ENCODE results near the gene PTBP2. TPM values are rescaled to one million over a fixed set of nuclear protein-coding genes. Genes with fewer than 3 reads are reported as not detected.
A peak's percentile ranks its signal among the peaks of the same experiment; 100 is the strongest.

The PTBP2 gene, protein sequence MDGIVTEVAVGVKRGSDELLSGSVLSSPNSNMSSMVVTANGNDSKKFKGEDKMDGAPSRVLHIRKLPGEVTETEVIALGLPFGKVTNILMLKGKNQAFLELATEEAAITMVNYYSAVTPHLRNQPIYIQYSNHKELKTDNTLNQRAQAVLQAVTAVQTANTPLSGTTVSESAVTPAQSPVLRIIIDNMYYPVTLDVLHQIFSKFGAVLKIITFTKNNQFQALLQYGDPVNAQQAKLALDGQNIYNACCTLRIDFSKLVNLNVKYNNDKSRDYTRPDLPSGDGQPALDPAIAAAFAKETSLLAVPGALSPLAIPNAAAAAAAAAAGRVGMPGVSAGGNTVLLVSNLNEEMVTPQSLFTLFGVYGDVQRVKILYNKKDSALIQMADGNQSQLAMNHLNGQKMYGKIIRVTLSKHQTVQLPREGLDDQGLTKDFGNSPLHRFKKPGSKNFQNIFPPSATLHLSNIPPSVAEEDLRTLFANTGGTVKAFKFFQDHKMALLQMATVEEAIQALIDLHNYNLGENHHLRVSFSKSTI
- total RNA-seq (2014; rRNA removed; shearing (Covaris generic)) (36.1 and 36.9 TPM in 2 replicates), total RNA-seq (2022) (46.0 and 54.2 TPM in 2 replicates), Bru-seq, nascent RNA (percentile 96 among the genes with signal in this experiment), BruChase-seq, experiment 1, labeled RNA remaining after a 6-hour chase (percentile 93 among the genes with signal in this experiment), BruChase-seq, experiment 2, labeled RNA remaining after a 2-hour chase (percentile 92 among the genes with signal in this experiment)
- long read RNA-seq, full-length matches to known transcripts: 12 of 25 reads
- long read RNA-seq, partial matches to known transcripts: 1 of 25 reads
- long read RNA-seq, other reads (novel, unspliced or antisense): 12 of 25 reads

DNA sequence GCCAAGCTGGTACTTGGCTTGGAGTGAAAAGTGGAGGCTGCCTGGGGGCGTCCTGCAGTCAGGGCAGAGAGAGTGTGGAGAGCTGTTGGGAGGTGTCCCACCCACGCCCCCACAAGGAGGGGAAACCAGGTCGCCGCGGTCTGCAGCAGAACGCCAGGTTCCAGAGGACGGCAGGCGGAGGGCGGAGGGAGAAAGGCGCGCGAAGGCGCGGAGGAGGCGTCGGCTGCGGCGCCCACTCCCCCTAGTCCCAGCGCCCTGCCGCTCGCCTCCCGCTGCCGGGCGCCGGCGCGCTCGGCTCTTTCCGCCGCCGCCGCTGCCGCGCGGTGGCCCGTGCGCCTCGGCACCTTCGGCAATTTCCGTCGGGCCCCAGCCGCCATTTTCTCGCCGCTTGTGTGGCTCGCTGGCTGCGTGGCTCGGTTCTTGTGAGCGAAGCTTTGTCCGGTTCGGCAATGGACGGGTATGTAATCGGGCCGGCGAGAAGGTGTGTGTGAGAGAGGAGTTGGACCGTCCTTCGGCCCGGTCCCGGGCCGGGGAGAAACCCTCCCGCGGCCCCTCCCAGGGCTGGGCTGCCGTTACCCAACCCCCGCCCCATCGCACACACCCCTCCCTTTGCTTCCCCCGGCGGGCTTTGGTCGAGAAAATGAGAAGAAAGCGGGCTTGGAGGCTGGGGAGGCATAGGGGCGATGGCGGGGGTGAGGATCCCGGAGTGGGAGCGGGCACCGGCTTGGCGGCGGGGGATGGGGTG lies at the start of gene PTBP2:
Gene PTBP2, plus strand, starts transcription at position 369 of the 745 bp plus-strand sequence. Its CDS starts 81 bp downstream, at position 450.
- Histone ChIP-seq H3K4me3 (ENCODE audit: low read depth, low read length, poor library complexity, severe bottlenecking) (peak within 1 kb of the TSS; percentile 82), H3K9me2 (ENCODE audit: insufficient read depth, low read length) (no peaks in the 10 kb centered on the region), H4K20me1 (ENCODE audit: insufficient read depth, low read length) (peaks cover 5% of the 10 kb centered on the region; the same call in 1 of the 2 replicates), H3K4me2 (ENCODE audit: low read length) (peak within 1 kb of the TSS; percentile 97), H2AFZ (ENCODE audit: low read length) (peak within 1 kb of the TSS; percentile 96), H3K79me2 (ENCODE audit: insufficient read depth, low read depth, low read length) (peaks cover 34% of the 10 kb centered on the region), H3K9me3 (ENCODE audit: low read length) (no peaks in the 10 kb centered on the region; the same call in 1 of the 2 replicates), H3K36me3 (ENCODE audit: insufficient read depth, low read length) (peaks cover 31% of the 10 kb centered on the region), H3K27ac (ENCODE audit: low read depth, low read length, poor library complexity, severe bottlenecking) (peak within 1 kb of the TSS; percentile 63), H3K4me1 (ENCODE audit: insufficient read depth, low read length, poor library complexity, severe bottlenecking) (peaks cover 19% of the 10 kb centered on the region)
- CTCF ChIA-PET (ENCODE audit: unreplicated experiment): no interaction called here
- peak; percentile 87 for DNase-seq (ENCODE audit: low spot score)
- intact Hi-C loops (cut with micrococcal nuclease; ENCODE audit: unreplicated experiment): loop anchor here (2.0 to 10.0 kb wide), 2 partner anchors 1199 to 1487 kb away; partner anchors contain the start of genes DPYD and RWDD3
- POLR2A ChIA-PET: interaction anchor here (0.5 to 2.0 kb wide), 4 partner anchors 16 to 1579 kb away, joined by 4 to 11 read pairs (median 6); no protein-coding TSS in a partner anchor
- TF ChIP-seq EZH2phosphoT487 (IDR thresholded peaks at IDR 0.05; ENCODE audit: borderline replicate concordance, low read depth, low read length): no peak
- TF ChIP-seq, protein P1, sequence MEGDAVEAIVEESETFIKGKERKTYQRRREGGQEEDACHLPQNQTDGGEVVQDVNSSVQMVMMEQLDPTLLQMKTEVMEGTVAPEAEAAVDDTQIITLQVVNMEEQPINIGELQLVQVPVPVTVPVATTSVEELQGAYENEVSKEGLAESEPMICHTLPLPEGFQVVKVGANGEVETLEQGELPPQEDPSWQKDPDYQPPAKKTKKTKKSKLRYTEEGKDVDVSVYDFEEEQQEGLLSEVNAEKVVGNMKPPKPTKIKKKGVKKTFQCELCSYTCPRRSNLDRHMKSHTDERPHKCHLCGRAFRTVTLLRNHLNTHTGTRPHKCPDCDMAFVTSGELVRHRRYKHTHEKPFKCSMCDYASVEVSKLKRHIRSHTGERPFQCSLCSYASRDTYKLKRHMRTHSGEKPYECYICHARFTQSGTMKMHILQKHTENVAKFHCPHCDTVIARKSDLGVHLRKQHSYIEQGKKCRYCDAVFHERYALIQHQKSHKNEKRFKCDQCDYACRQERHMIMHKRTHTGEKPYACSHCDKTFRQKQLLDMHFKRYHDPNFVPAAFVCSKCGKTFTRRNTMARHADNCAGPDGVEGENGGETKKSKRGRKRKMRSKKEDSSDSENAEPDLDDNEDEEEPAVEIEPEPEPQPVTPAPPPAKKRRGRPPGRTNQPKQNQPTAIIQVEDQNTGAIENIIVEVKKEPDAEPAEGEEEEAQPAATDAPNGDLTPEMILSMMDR (conservative IDR thresholded peaks at IDR 0.05; ENCODE audit: low read length): no peak
- BruUV-seq (replicated peaks): no TSS peak

DNA sequence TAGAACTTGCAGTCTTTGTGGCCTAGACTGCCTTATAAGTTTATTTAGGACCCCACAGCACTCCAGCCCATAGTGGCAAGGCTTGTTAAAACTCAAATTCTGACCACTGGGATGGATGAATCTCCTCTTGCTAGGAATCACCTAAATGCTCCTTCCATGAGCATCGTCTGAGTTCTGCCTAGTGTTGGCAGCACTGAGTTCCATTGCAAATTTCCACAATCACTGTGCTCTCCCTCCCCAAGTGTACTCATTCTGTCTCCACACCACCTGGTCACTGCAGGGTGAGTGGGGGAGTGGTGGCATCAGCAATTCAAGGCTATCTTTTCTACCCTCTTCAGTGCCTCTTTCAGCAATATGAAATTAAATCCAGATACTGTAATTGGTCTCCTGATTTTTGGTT lies 46.7 kb upstream of the PTBP2 start:
- Histone ChIP-seq H3K79me2 (ENCODE audit: insufficient read depth, low read depth, low read length) (no peaks in the 10 kb centered on the region), H3K4me1 (ENCODE audit: insufficient read depth, low read length, poor library complexity, severe bottlenecking) (no peaks in the 10 kb centered on the region), H3K4me2 (ENCODE audit: low read length) (no peak overlapping the region), H2AFZ (ENCODE audit: low read length) (no peak overlapping the region), H4K20me1 (ENCODE audit: insufficient read depth, low read length) (no peaks in the 10 kb centered on the region), H3K9me2 (ENCODE audit: insufficient read depth, low read length) (no peaks in the 10 kb centered on the region), H3K27ac (ENCODE audit: low read depth, low read length, poor library complexity, severe bottlenecking) (no peak overlapping the region), H3K36me3 (ENCODE audit: insufficient read depth, low read length) (no peaks in the 10 kb centered on the region), H3K4me3 (ENCODE audit: low read depth, low read length, poor library complexity, severe bottlenecking) (no peak overlapping the region), H3K9me3 (ENCODE audit: low read length) (no peaks in the 10 kb centered on the region)
- no peak for DNase-seq (ENCODE audit: low spot score)
- intact Hi-C loops (cut with micrococcal nuclease; ENCODE audit: unreplicated experiment): no loop called here
- POLR2A ChIA-PET: interaction anchor here (0.6 kb wide), 1 partner anchor 172 kb away, joined by 9 read pairs; no protein-coding TSS in a partner anchor
- no peak for TF ChIP-seq EZH2phosphoT487 (IDR thresholded peaks at IDR 0.05; ENCODE audit: borderline replicate concordance, low read depth, low read length)
- TF ChIP-seq, protein P1 (conservative IDR thresholded peaks at IDR 0.05; ENCODE audit: low read length): no peak
- BruUV-seq (replicated peaks): no TSS peak
- CTCF ChIA-PET (ENCODE audit: unreplicated experiment): no interaction called here
